HG02885 (cell line): Measurements from ENCODE around the gene JSRP1.

Experiments
- ATAC-seq: cut with Tn5 transposase; IDR thresholded peaks from one replicate; pipeline ENCODE4 v1.9.1; 2021; ENCODE audit warnings: mild to moderate bottlenecking; ENCODE audit not compliant: unreplicated experiment, poor library complexity

Gene JSRP1

GRCh38 chr19:2255982-2256685 is at the start of gene JSRP1:
TSS of gene JSRP1 (minus strand) at chr19:2256417. CDS start at chr19:2255314, 1,103 bp downstream.
- no peak for ATAC-seq

- ATAC-seq: no peak
Observed at GRCh38 chr19:2305452-2306280, 49.4 kb upstream of the JSRP1 start.

GRCh38 chr19:2303211-2303798 is 47.1 kb upstream of the JSRP1 start:
- ATAC-seq: no peak

- ATAC-seq: no peak
Observed at GRCh38 chr19:2302319-2303210, 46.3 kb upstream of the JSRP1 start.

- ATAC-seq: no peak
Observed at GRCh38 chr19:2300533-2300932, 44.3 kb upstream of the JSRP1 start.

GRCh38 chr19:2296141-2296540 is 39.9 kb upstream of the JSRP1 start:
- no peak for ATAC-seq

GRCh38 chr19:2294687-2295335 is 38.6 kb upstream of the JSRP1 start:
- no peak for ATAC-seq

- no peak for ATAC-seq
Observed at GRCh38 chr19:2291185-2291751, 35.1 kb upstream of the JSRP1 start.

GRCh38 chr19:2290441-2291184 is 34.4 kb upstream of the JSRP1 start:
- no peak for ATAC-seq

GRCh38 chr19:2289714-2290435 is 33.7 kb upstream of the JSRP1 start:
- ATAC-seq: no peak

GRCh38 chr19:2288818-2289713 is 32.8 kb upstream of the JSRP1 start:
- no peak for ATAC-seq

GRCh38 chr19:2288338-2288817 is 32.2 kb upstream of the JSRP1 start:
- no peak for ATAC-seq

- ATAC-seq: no peak
Observed at GRCh38 chr19:2287585-2288337, 31.5 kb upstream of the JSRP1 start.

GRCh38 chr19:2286402-2287140 is 30.4 kb upstream of the JSRP1 start:
- no peak for ATAC-seq

GRCh38 chr19:2283835-2284507 is 27.8 kb upstream of the JSRP1 start:
- no peak for ATAC-seq
